Measurements from ENCODE around the gene TACR1. TPM values are rescaled to one million over a fixed set of nuclear protein-coding genes. Genes with fewer than 3 reads are reported as not detected.

The TACR1 gene
- total and polyA plus RNA-seq, 8 donors, result 0.07 to 0.40 (median 0.09) TPM

- Histone ChIP-seq H3K4me1 (no peaks in the 10 kb centered on the region), H3K4me3 (no peak overlapping the region), H3K9me3 (no peaks in the 10 kb centered on the region), H3K27me3 (no peaks in the 10 kb centered on the region), H3K36me3 (no peaks in the 10 kb centered on the region), H3K27ac (no peak overlapping the region)
- intact Hi-C loops (cut with DNase I), result no loop called here
- no peak for TF ChIP-seq CTCF (IDR thresholded peaks at IDR 0.05)
- DNase-seq, result no peak
- no peak for FAIRE-seq
- WGBS, 2 donors, result 72 to 83% methylated on average over 4 of the region's 4 CpGs
- no peak for ATAC-seq
Observed at GRCh38 chr2:75045526-75046050, 153.7 kb downstream of the TACR1 start.

- DNase-seq (no peak), FAIRE-seq (no peak), ATAC-seq (no peak)
- no peak for TF ChIP-seq CTCF (IDR thresholded peaks at IDR 0.05)
- 94 to 95% methylated on average over 2 of the region's 2 CpGs for WGBS, 2 donors
- Histone ChIP-seq H3K27me3 (no peaks in the 10 kb centered on the region), H3K9me3 (no peaks in the 10 kb centered on the region), H3K4me1 (no peaks in the 10 kb centered on the region), H3K36me3 (no peaks in the 10 kb centered on the region), H3K4me3 (no peak overlapping the region), H3K27ac (no peak overlapping the region)
- intact Hi-C loops (cut with DNase I), result no loop called here
Observed at GRCh38 chr2:75044291-75044690, 155.0 kb downstream of the TACR1 start.

GRCh38 chr2:75042823-75043222 is 156.5 kb downstream of the TACR1 start:
- no peak for ATAC-seq
- no peak for DNase-seq
- TF ChIP-seq CTCF (IDR thresholded peaks at IDR 0.05), result no peak
- no peaks in the 10 kb centered on the region for H3K9me3 ChIP-seq
- H3K27me3 ChIP-seq, result no peaks in the 10 kb centered on the region
- no peaks in the 10 kb centered on the region for H3K36me3 ChIP-seq
- 63 to 73% methylated on average over 1 of the region's 1 CpG for WGBS, 2 donors
- FAIRE-seq, result no peak
- intact Hi-C loops (cut with DNase I), result no loop called here
- H3K27ac ChIP-seq, result no peak overlapping the region
- no peaks in the 10 kb centered on the region for H3K4me1 ChIP-seq
- no peak overlapping the region for H3K4me3 ChIP-seq

GRCh38 chr2:75041731-75042600 is 157.4 kb downstream of the TACR1 start:
- H3K27ac ChIP-seq, result no peak overlapping the region
- intact Hi-C loops (cut with DNase I), result no loop called here
- no peak for TF ChIP-seq CTCF (IDR thresholded peaks at IDR 0.05)
- WGBS, 2 donors, result 84 to 90% methylated on average over 7 of the region's 7 CpGs
- no peaks in the 10 kb centered on the region for H3K27me3 ChIP-seq
- no peaks in the 10 kb centered on the region for H3K9me3 ChIP-seq
- no peaks in the 10 kb centered on the region for H3K4me1 ChIP-seq
- FAIRE-seq, result no peak
- H3K36me3 ChIP-seq, result no peaks in the 10 kb centered on the region
- no peak overlapping the region for H3K4me3 ChIP-seq
- no peak for ATAC-seq
- DNase-seq, result no peak

- Histone ChIP-seq H3K4me1 (no peaks in the 10 kb centered on the region), H3K4me3 (no peak overlapping the region), H3K27me3 (no peaks in the 10 kb centered on the region), H3K36me3 (no peaks in the 10 kb centered on the region), H3K9me3 (no peaks in the 10 kb centered on the region), H3K27ac (no peak overlapping the region)
- no peak for FAIRE-seq
- DNase-seq, result no peak
- WGBS, 2 donors, result 88 to 91% methylated on average over 2 of the region's 2 CpGs
- ATAC-seq, result no peak
- TF ChIP-seq CTCF (IDR thresholded peaks at IDR 0.05), result no peak
- intact Hi-C loops (cut with DNase I), result no loop called here
Observed at GRCh38 chr2:75041226-75041625, 158.1 kb downstream of the TACR1 start.
